GM19455 (cell line): ENCODE measurements around the gene MAPKAPK2.
"Not testable (repeated sequence)": the region's sequence is repeated elsewhere in the genome, so short reads cannot be mapped to it uniquely, and the experiment has no call there.

Experiments used
- ATAC-seq: cut with Tn5 transposase; IDR thresholded peaks from one replicate; pipeline ENCODE4 v1.9.1; 2021; ENCODE audit not compliant: unreplicated experiment

MAPKAPK2 gene

DNA sequence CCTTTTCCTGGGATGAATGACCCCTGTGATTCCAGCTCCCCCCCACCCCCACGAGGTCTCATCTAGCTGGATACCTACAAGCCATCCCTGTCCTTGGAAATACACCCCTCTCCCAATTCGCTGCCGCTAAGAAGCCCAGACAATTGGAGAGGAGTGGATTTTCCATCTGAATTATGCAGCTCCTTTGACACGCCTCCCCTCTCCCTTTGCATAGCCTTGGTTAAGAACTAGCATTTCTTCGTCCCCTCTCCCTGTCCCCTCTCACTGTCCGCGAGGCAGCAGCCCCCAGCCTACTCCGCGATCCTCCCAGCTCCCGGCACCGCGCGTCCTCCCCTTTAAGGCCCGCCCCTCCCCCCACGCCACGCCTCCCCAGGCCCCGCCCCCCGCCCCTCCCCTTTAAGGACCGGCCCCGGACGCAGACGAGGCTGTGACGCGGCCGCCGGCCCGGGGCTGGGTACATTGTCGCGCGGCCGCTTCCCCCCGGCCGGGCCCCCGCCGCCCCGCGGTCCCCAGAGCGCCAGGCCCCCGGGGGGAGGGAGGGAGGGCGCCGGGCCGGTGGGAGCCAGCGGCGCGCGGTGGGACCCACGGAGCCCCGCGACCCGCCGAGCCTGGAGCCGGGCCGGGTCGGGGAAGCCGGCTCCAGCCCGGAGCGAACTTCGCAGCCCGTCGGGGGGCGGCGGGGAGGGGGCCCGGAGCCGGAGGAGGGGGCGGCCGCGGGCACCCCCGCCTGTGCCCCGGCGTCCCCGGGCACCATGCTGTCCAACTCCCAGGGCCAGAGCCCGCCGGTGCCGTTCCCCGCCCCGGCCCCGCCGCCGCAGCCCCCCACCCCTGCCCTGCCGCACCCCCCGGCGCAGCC is at the start of gene MAPKAPK2:
MAPKAPK2 (plus strand) TSS at position 428 of the 856 bp plus-strand sequence; CDS start at position 753, 325 bp downstream.
- ATAC-seq = peak; percentile 51

DNA sequence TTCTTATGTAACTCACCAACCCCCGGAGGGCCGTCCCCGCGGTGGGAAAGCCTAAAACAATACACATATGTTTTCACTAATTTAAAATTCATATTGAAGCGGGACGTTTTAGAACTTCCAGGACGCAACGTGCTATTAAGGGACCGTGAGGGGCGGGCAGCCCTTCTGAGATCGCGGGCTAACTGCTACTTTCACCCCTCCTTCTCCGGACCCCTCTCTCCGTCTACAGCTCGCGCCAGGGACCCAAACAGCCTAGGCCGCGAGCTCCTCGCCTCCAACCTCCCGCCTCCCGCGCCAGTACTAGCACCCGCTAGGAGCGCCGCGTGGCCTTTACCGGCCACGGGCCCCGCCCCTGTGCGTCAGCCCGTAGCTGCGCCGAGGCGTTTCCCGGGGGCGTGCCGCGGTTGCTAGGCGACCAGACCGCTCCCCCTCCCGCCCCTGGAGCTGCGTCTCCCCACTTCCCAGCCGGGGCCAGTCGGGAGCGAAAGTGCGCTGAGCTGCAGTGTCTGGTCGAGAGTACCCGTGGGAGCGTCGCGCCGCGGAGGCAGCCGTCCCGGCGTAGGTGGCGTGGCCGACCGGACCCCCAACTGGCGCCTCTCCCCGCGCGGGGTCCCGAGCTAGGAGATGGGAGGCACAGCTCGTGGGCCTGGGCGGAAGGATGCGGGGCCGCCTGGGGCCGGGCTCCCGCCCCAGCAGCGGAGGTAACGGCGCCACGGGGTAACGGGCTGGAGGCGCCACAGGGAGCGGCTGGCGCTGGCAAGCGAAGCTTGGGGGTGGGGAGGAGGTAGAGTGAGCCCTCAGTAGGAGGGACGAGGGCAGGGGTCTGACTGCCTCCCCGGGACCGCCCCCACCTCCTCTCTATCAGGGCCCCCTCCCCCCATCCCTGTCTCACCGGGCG is 49.4 kb upstream of the MAPKAPK2 start, which contains the start of gene DYRK3:
DYRK3 (plus strand) TSS at position 457 of the 898 bp plus-strand sequence; CDS start at position 625, 168 bp downstream.
- ATAC-seq = peak; percentile 93

DNA sequence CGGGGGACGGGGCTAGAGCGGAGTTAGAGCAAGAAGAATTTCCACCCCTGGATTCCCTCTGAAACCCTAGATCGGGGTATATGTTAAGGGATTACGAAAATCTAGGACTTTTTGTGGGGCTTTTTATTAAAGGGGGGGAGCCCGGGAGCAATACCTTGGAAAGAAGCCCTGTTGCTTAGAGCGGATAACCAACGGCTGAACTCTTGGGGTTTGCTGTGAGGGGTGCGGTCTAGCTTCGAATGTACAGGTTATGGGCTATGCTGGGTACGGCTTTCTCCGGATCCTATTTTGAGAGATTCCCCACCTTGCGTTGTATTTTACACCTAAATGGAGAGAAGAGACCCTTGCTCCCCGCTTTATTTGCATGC is 48.7 kb upstream of the MAPKAPK2 start:
- no peak for ATAC-seq

DNA sequence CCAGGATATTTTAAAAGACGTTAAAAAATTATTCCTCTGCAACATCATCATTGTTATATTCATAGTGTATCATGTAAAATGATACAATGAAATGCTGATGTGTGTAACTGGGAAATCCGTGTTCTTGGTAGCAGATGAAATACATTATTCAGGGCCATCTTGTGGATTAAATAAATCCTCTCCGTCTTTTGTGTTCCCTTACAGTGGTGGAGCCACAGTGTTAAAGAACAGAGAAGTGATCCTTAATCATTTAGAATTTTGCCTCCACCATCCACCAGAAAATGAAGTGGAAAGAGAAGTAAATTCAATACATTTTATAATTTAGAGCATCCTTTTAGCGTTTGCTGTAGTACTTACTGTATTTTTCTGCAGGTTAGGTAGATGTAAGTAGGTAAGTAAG is 48.0 kb upstream of the MAPKAPK2 start:
- no peak for ATAC-seq

GRCh38 chr1:206637605-206638004 is 47.1 kb upstream of the MAPKAPK2 start:
- no peak for ATAC-seq

DNA sequence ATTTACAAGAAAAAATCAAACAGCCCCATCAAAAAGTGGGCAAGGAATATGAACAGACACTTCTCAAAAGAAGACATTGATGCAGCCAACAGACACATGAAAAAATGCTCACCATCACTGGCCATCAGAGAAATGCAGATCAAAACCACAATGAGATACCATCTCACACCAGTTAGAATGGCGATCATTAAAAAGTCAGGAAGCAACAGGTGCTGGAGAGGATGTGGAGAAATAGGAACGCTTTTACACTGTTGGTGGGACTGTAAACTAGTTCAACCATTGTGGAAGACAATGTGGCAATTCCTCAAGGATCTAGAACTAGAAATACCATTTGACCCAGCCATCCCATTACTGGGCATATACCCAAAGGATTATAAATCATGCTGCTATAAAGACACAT is 42.6 kb upstream of the MAPKAPK2 start:
- ATAC-seq = not testable (repeated sequence)

DNA sequence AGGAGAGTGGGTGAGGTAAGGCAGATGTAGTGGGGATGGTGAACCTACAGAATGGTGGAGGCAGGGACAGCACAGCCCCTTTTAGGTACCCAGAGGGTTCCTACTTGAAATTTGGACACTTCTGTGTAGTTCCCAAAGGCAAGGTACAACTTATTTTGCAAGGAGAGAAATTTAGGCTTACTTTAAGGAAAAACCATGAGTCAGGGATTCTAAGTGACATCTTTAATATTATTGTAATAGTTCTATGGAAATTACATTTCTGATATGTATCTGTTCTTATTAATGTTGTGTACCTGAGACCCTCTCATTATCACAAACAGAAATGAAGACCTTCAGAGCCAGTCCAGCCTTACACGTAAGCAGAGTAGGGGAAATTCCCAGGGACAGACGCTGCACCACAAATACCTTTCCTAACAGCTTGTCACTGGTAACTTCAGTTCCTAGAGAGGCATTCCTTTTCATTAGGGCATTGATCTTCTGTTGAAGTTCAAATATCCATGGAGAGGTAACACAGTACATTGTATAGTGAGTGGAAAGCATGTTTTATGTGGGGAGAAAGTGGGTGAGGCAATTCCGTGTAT is 41.5 kb upstream of the MAPKAPK2 start:
- ATAC-seq = no peak

DNA sequence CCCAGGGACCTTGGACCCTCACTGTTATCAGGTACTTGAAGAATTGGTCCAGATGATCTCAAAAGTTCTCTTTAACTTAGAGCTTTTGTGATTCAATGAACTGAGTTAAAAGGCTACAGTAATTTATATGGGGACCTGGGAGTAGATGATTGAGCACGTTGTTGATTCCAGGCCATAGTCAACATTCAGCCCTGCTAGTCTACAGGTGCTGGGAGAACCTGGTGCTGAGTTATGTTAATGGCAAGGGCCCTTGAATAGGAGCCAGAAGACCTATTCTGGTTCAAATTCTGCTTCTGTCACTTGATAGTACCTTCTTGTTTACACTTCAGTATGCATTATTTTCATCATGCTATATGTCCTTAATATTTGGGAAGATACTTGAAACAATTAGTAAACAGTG is 38.2 kb upstream of the MAPKAPK2 start:
- no peak for ATAC-seq

DNA sequence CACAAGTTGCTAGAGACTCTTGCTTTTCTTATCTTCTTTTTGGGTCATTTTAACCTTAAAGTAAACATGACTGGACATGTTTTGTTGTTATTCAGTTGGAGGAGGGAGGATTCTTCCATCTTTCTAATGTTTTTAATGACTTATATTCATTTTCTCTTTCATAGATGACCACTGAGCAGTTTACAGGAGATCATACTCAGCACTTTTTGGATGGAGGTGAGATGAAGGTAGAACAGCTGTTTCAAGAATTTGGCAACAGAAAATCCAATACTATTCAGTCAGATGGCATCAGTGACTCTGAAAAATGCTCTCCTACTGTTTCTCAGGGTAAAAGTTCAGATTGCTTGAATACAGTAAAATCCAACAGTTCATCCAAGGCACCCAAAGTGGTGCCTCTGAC is 37.5 kb upstream of the MAPKAPK2 start:
- ATAC-seq = no peak

- no peak for ATAC-seq
These were observed 35.3 kb upstream of the MAPKAPK2 start for GRCh38 chr1:206649261-206649921.

DNA sequence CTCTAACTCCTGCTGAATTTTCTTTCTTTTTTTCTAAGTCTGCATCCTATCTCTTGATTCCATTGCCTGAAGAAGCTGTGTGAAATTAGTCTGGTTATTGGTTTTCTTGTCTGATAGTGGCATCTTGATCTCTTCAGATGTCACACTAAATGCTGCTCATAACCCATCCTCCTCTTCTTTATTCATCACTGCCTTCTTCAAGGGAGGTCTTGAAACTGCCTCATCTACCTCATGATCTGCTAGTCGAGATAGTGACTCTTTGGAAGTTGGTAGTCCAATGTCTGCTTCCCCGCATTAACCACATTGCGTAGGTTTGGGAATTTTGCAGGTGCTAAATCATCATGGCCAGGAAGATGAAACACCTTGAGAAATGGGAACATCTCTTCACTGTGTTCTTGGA is 33.7 kb upstream of the MAPKAPK2 start:
- ATAC-seq = no peak

DNA sequence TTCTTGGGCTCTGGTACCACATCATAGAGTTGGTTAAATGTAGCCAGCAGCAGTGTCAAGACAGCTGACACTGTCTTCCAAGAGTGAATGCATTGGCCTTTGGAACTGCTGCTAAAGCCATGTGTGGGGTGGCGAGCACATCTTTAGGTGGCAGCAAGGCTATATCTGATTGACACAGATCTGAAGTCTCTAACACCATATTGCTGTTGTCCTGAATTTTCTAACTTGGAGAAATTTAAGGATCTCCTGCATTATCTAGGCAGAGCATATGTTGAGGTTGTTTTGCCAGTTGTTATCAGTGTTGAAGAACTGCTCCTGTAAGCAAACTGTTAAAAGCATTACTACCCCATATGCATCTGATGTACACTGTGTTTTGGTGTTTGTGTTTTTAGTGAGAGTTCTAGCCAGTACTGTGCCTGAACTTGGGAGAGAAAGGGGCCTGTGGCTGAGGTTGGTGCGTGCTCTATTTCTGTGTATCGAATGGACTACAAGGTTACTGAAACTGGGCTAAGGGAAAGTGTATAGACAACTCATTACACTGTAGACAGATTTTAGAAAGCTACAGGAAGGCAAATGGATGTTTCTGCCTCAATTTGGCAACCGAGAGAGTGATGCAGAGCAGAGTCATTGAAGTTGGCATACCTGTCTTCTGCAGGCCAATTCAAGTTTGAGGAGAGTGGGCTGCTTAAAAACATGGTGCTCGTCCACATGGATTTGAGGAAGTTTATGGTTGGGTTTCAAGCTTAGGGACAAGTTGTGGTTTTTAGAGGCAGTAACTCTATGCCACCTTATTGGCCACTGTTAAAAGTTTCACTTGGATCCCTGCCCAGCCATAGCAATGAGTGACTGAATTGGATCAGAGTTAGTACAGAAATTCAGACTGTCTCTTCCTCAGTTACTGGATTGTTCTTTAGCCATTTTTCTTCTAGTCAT is 32.5 kb upstream of the MAPKAPK2 start:
- no peak for ATAC-seq

- no peak for ATAC-seq
These were observed 30.8 kb upstream of the MAPKAPK2 start for GRCh38 chr1:206653715-206654459.

- no peak for ATAC-seq
These were observed 29.9 kb upstream of the MAPKAPK2 start for GRCh38 chr1:206654828-206655227.

DNA sequence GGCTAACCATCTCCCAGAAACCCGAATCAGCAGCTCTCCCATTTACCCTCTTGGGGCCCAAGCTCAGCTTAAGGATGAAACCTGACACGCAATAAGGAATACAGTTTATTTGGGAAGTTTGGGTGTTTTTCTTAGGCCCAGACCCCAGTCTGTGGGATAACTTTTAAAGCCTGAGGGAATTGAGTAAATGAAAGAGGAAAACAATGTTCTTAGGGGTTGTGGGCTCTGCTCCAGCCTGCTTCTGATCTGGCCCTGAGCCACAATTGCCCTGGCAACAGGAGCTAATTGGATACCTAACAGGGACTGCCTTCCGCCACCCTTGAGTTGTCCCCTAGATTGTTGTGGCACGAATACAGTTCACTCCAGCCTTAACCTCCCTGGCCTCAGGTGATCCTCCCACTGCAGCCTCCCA is 29.2 kb upstream of the MAPKAPK2 start:
- ATAC-seq = no peak

- ATAC-seq = no peak
These were observed 27.8 kb upstream of the MAPKAPK2 start for GRCh38 chr1:206656936-206657335.

DNA sequence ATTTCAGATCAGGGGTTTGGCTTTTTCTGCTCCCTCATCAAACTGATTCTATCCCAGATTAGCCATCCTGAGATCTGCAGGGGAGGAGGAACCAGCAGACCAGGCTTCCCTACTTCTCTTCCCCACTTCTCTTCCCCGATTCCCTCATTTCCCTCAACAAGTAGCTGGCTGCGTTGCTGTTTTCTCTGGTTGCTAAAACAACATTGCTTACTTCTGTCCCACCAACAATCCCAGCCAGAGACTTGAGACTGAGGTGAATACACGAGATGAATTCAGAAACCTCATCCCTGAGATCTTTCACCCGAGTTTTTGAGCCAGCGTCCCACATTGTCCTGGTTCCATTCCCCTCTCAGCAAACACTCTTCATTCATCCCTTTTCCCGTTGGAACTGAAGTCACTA is 27.0 kb upstream of the MAPKAPK2 start:
- no peak for ATAC-seq

GRCh38 chr1:206658264-206658980 is 26.3 kb upstream of the MAPKAPK2 start:
- ATAC-seq = no peak

DNA sequence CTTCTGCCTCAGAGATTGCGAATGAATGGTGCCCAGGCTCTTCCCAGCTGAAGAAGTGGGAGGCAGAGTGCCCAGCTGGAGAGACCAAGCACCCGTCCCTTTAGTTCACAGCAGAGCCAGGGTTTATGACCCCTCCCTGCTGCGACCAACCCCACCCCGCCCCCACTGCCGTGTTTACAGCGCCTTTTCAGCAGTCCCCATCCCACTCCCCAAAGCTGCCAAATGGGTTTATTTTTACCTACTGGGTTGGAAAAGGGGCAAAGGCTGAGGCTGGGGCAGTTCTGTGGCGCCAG is 25.8 kb upstream of the MAPKAPK2 start:
- no peak for ATAC-seq
